HG02763 (cell line): ENCODE data around the gene CHST8.
"Not testable (repeated sequence)": the region's sequence is repeated elsewhere in the genome, so short reads cannot be mapped to it uniquely, and the experiment has no call there.

Source experiments
- ATAC-seq: cut with Tn5 transposase; IDR thresholded peaks from one replicate; pipeline ENCODE4 v1.9.1; 2021; ENCODE audit warnings: mild to moderate bottlenecking, moderate library complexity; ENCODE audit not compliant: unreplicated experiment

The CHST8 gene

DNA sequence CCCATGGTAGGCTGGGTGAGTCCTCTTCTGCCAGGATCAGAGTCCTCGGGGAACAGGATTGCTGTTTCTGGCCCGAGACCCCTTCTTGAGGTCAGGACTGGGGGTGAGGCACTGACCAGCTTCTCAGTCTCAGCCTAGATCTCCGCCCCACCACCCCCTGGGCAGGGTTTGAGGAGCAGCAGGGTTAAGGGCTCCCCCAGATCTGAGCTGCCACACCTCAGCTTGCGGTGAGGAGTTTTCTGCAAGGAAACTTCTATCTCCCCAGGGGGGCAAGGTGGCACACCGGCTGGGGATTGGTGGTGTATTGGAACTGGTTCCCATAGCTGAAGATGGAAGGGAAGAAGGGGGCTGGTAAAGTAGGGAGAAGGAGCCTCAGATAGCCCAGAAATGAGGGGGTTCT lies 19.5 kb downstream of the CHST8 start:
- ATAC-seq = no peak

DNA sequence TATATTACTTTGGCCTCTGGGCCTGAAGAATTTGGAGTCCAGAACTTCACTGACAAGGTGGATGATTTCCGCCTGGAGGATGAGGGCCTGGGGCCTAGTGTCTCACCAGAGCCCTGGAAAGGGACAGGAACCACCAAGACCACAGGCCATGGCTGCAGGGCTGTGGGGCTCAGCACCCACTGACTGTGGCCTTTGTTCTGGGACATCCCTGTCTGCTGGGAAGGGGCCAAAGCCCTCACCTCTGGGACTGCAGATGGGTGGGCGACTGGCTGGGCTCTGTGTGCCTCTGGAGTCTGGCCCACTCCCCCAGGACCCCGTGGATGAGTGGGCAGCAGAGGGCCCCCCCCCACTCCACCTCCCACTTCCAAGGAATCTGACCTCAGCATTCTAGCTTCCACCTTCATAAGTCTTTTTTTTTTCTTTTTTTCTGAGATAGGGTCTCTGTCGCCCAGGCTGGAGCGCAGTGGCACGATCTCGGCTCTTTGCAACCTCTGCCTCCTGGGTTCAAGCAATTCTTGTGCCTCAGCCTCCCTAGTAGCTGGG lies 20.3 kb downstream of the CHST8 start:
- no peak for ATAC-seq

DNA sequence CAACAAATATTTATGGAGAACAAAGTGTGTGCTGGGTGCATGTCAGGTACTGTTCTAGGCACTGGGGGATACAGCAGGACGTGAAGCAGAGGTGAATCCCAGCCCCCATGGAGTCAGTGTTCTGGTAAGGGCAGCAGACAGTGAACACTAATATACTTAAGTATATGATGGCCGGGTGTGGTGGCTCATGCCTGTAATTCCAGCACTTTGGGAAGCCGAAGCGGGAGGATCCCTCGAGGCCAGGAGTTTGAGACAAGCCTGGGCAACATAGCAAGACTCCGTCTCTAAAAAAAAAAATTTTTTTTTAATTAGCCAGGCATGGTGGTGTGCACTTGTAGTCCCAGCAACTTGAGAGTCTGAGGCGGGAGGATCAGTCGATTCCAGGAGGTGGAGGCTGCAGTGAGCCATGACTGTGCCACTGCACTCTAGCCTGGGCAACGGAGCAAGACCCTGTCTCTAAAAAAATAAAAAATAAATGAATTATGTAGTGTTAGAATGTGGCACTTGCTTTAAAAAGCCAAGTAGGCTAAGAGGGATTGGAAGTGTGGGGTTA lies 22.6 kb downstream of the CHST8 start:
- no peak for ATAC-seq

DNA sequence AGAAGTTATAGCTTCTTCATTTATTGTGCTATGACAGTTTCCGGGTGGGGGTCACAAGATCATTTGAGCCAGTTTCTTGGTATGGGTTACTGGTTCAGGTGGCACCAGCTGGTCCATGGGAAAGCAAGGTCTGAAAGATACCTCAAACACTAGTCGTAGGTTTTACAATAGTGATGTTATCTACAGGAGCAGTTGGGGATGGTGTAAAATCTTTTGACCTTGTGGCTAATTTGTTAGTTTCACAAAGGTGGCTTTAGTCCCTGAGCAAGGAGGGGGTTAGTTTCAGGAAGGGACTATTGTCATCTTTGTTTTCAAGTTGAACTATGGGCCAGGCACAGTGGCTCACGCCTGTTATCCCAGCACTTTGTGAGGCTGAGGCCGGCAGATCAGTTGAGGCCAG lies 24.6 kb downstream of the CHST8 start:
- ATAC-seq = no peak

DNA sequence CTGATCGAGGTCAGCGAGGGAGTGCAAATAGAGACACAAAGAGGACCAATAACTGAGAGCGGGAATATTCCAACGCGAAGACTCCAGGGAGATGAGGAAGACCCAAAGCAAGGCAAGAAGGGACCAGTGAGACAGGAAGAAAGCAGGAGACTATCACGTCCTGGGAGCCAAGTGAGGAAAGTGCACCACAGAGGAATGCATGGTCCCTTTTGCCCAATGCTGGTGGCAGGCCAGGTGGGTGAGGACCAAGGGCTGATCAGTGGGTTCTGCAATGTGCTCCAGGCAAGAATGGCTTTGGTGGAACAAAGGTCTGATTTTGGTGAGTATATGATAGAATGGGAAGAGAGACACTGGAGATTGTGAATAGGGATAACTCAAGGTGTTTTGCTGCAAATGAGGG lies 25.4 kb downstream of the CHST8 start:
- no peak for ATAC-seq

DNA sequence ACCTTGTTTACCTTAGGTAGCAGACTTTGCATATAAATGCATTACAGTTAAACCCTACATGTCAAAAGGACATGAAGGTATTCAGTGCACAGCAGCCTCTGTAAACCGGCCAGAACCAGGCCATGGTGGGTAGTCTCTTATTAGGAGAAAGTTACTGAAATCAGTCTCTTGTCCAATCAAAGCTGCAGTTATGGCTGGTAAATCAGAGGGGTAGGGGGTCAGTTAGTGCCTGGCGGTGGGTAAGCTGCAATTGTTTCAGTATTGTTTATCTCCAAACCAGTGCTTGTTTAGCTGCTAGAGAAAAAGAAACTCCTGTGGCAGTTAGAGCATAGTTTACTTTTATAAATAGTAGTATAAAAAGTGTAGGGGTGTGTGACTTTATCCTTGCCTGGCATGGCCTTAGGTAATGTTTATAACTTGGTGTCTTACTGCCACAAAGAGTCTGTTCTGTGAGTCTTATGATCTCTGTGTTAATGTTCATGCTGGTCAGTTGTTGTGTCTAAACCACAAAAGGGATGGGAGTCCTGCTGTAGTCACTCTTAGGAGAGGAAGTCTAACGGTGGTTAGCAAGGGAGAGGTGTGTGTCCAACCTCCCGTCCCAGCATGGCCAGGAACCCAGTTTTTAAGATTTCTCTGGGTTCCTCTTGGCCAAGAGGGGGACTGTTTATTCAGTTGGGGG lies 28.0 kb downstream of the CHST8 start:
- ATAC-seq = no peak

DNA sequence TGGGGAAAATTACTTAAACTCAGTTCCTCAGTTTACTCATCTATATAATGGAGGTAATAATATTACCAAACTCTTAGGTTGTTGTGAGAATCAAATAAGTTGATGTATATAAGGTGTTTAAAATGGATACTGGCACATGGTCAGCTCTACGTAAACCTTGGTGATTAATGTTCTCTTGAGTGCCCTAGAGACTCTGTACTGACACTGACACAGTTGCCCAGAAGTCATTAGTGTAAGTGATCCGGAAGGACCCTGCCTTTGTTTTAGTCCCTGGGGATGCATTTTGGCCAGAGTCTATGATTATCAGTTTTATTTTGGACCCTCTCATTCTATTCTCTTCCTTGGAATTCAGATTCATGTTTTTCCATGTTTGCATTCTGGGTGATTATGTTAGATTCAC lies 31.9 kb downstream of the CHST8 start:
- no peak for ATAC-seq

DNA sequence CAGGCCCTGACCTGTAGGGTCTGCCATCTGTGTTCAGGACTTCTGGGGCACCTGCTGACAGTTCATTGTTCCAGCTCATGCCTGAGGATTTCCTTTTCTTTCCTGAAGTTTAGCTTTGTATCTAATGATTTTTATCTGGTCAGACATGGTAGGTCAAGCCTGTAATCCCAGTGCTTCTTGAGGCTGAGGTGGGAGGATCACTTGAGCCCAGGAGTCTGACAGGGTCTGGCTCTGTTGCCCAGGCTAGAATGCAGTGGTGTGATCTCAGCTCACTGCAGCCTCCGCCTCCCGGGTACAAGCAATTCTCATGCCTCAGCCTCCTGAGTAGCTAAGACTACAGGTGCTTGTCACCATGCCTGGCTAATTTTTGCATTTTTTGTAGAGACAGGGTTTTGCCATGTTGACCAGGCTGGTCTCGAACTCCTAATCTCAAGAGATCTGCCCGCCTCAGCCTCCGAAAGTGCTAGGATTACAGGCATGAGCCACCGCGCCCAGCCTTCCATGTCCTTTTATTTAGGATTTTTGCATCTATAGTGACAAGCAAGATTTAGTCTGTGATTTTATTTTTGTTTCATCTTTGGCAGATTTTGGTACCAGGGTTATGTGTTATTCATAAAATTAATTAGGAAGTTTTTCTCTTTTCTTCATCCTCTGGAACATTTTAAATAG lies 33.2 kb downstream of the CHST8 start:
- no peak for ATAC-seq

DNA sequence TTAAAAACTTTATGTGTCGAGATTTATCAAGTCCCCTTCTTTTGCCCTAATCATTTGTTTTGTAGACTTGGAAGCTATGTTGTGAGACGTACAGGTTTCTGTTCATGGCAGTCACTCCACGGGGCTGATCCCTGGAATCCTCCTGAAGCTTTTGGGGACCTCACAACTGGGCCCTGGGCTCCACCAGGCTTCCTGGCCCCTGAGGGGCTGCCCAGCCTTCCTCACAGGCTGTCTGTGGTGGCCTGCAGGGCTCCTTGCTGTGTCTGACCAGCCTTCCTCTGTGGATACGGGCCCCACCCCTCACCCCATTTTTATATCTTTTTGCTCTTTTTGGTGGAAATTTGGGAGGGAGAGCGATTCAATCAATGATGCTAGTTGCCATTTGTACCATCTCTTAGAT lies 38.1 kb downstream of the CHST8 start:
- no peak for ATAC-seq

DNA sequence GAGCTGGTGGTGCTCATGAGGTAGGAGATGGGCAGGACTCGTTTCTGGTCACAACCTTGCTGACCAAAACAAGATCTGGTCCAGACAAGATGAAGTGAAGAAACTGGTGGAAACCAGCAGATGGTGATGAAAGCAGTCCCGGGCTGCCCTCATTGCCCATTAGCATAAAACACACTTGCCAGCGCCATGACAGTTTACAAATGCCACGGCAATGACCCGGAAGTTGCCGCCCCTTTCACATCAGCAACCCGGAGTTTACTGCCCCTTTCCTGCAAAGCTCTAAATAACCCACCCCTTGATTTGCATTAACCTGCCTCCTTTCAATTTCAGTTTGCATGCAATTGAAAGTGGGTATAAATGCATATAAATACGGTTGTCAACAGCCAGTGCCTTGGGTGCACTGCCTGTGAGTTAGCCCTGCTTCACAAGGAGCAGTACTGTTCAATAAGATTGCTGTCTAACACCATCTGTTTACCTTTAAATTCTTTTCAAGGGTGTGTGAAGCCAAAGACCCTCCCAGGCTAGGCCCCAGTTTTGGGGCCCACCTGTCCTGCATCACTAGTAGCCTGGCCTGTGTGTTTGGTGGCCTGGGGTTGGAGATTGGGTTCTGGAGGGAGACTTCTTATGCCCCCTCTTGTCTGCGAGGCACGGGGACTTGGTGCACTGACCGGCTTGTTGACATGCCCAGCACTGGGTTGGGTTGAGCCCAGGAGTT lies 38.8 kb downstream of the CHST8 start:
- ATAC-seq = no peak

DNA sequence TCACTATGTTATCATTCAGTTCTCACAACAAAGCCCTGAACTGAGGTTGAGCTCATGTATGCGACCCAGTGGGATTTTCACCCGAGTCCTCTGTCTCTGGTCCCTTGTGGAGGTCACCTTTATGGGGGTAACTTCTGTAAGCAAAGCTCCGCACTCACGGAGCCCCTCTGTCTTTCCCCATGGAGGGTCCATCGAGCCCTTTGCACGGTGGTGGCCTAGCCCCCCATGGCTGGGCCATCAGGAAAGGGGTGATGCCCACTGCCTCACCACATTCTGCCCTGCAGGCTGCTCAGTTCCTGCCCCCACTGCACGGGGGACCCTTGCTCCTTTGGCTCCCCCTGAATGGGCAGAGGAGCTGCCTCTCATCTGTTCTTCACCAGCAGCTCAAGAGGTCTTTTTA lies 39.6 kb downstream of the CHST8 start:
- no peak for ATAC-seq

DNA sequence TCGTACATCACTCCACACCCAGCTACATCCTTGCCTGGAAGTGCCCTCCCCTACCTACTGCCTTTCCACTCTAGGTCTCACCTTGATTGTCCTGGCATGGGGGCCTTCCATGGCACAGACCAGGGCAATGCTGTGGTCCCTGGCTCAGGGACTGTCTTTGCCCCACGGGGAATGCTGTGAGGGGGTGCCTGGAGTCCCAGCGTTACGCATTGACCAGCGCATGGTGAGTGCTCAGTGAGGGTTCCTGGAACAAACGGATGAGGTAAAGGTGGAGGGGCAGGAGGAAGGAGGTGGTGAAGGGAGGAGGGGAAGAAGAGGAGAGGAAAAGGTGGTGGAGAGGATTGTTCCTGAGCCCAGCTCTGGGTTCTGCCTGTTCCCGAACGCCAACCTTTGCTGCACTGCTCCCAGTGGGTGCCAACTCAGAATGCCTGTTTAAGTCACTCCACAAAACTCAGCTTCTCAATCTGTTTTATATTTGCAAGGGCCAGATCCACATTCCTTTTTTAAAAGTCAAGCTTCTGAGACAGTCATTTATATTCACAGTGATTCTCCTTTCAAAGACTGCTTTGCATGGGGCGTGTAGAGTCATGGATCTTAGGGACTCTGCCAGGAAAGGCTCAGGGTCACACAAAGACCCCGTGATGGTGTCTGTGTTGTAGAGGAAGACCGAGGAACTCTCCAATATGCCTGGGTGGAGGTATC lies 40.8 kb downstream of the CHST8 start:
- no peak for ATAC-seq

DNA sequence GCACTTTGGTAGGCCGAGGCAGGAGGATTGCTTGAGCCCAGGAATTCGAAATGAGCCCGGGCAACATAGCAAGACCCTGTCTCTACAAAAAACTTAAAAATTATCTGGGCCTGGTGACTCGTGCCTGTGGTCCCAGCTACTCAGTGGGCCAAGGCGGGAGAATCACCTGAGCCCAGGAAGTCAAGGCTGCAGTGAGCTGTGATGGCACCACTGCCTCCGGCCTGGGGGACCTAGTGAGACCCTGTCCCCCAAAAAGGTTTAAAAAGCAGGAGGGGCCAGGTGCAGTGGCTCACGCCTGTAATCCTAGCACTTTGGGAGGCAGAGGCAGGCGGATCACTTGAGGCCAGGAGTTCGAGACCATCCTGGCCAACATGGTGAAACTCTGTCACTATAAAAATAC lies 41.6 kb downstream of the CHST8 start:
- ATAC-seq = not testable (repeated sequence)

DNA sequence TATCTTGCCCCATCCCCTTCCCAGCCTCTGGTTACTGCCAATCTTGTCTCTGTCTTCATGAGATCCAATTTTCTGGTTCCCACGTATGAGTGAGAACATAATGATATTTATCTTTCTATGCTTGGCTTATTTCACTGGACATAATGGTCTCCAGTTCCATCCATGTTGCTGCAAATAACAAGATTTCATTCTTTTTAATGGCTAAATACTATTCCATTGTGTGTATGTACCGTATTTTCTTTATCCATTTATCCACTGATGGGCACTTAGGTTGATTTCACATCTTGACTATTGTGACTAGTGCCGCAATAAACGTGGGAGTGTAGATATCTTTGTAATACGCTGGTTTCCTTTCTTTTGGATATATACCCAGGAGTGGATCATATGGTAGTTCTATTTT lies 43.0 kb downstream of the CHST8 start:
- no peak for ATAC-seq

DNA sequence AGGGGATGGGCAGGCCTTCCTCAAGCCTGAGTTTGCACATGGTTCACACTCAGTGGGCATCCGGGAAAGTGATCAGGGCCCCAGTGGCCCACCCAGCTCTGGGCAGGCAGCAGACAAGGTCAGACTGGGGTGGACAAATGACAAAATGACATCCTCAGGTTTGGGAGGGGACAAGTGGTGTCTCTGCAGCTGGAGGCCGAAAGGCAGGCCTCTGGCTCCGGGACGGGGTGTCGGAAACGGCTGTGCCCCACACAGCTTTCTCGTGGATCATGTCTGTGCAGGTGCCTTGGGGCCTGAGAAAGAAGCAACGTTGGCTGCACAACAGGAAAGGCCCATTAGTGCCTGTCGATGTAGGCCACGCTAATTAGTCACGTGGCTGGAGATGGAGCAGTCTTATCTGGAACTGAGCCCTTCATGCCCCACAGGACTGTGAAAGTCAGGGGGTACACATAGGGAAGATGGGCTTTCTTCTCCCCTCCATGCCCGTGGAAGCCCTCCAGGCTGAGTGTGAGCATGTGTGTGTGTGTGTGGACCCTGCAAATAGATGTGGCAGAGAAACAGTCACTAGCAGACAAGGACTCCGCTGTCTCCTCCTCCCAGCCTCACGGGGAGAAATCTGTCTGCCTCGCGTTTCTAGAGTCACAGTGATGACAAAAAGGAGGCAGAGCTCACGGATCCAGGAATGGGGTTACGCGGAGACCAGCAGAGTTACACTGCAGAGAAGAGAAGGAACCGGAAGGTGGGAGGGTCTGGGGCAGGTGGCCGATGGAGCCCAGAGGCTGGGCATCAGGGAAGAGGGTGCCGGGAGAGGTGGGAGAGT lies 44.2 kb downstream of the CHST8 start:
- ATAC-seq = no peak

DNA sequence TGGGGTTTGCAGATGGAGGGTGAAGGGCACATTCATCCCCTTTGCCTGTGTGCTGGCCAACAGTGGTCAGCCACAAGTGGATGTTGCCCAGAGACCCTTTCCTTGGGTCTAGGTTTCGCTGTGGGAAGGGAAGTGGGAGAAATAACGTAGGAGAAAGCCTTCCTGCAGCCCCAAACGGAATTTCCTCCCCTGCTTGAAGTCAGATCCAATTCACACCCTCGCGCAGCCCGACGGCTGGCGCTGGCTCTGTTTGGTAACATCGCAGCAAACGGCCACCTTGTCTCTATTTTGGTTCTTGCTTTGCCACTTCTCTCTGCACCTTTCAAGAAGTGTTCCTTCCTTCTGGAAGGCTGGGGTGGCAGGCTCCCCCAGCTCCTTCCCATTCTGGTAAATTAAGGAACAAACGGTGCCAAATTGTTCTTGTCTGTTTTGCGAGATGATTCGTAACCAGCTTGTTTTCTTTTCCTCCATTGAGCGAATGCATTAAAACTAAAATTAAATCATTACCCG lies 45.4 kb downstream of the CHST8 start:
- ATAC-seq = no peak

DNA sequence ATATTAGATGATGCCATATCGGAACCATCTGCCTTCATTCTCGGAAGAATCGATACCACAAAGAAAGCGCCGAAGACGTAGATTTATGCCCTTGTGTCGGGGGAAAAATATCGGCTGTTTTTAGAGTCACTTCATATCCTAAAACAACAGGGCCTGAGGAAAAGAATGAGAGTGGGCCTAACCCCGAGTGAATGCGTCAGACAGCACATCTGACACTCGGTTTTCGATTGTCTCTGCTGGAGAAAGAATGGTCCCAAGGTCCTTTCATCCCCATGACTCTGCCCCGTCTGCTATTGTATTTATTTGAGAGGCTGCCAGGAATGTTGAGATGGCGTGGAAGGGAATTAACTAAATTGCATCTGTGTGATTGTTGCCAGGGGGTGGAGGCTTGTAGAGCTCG lies 46.1 kb downstream of the CHST8 start:
- ATAC-seq = no peak

DNA sequence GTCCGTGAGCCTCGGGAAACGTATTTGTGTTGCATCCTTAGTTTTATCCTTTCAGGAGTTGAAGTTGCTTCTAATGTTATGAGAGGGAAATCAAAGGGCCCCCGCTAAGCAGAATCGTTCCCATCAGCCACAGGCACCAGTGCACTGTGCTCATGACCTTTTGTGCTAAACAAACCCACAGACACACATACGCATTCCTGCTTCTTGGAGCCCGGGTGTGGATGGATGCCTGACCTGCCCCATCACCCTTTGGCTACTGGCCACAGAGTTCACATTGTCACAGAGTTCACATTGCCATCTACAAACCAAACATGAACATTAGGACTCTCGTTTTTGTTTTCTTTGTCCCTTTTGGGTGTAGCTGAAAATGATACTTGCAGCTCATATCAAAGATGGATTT lies 47.2 kb downstream of the CHST8 start:
- ATAC-seq = no peak

DNA sequence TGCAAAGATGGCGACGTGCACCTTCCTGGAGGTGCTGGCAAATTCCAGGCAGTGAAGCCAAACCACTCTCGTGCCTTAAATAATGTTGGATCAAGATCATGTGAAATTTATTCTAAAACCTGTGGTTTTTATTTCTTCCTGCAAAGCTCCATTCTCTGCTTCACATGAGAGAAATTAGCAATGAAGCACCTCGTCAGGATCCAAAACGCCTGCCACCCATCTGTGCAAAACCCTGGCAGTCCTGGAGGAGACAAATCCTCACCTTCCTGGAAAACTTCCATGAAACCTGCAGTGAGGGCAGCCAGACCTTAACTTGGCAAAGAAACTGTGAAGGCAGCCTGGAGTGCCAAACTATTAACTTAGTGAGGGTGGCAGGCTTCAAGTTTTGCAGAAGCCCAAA lies 47.6 kb downstream of the CHST8 start:
- ATAC-seq = no peak

DNA sequence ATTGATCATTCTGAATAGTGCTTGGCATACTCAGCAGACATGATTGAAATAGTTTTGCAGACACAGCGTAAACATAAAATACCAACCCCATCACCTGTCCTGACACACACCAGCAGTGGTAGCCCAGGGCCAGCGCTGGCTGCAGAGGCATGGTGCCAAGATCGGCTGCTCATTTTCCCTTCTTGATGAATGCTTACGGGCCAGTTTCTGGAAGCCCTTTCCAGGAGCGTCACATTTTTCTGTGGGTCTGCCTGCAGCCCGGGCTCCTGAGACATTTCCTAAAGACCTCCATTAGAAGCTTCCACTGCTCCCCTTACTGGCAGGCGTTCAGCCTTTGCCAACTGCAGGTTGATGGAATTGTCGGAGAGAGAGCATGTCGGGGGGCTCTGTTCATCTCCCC lies 48.6 kb downstream of the CHST8 start:
- no peak for ATAC-seq
